HUDEP-2 (cell line): ENCODE results near the gene SEC14L5.

Experiments used
- DNase-seq, 76 experiments: peaks; one replicate each; lab custom pipeline; 2025; ENCODE audit not compliant: unreplicated experiment in 76 of 76; lab: John Stamatoyannopoulos, UW

The SEC14L5 gene

GRCh38 chr16:5062790-5063765, 104.9 kb downstream of the SEC14L5 start:
- no peak for DNase-seq

- no peak for DNase-seq
These were observed 106.8 kb downstream of the SEC14L5 start for GRCh38 chr16:5064915-5065314.

- no peak for DNase-seq
These were observed 107.2 kb downstream of the SEC14L5 start for GRCh38 chr16:5065326-5065725.

GRCh38 chr16:5065813-5066212, 107.7 kb downstream of the SEC14L5 start, which contains the start of gene C16orf89:
Gene C16orf89 (minus strand): TSS chr16:5065956. CDS start chr16:5065908, 48 bp downstream.
- DNase-seq = no peak

GRCh38 chr16:5066511-5066910, 108.4 kb downstream of the SEC14L5 start:
- no peak for DNase-seq
